Mesangial cell (primary cell): ENCODE data around the gene HACD1. TPM values are rescaled to one million over a fixed set of nuclear protein-coding genes. Genes with fewer than 3 reads are reported as not detected.

Experiments used
- total RNA-seq: library from RNA; depleted of rRNA; stranded (reverse); fragments of >200 nt; gene quantifications from 2 replicates; pipeline ENCODE4 v1.2.3, GENCODE V29; 2015

The HACD1 gene, protein sequence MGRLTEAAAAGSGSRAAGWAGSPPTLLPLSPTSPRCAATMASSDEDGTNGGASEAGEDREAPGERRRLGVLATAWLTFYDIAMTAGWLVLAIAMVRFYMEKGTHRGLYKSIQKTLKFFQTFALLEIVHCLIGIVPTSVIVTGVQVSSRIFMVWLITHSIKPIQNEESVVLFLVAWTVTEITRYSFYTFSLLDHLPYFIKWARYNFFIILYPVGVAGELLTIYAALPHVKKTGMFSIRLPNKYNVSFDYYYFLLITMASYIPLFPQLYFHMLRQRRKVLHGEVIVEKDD
- total RNA-seq = 26.9 and 36.3 TPM in 2 replicates

DNA sequence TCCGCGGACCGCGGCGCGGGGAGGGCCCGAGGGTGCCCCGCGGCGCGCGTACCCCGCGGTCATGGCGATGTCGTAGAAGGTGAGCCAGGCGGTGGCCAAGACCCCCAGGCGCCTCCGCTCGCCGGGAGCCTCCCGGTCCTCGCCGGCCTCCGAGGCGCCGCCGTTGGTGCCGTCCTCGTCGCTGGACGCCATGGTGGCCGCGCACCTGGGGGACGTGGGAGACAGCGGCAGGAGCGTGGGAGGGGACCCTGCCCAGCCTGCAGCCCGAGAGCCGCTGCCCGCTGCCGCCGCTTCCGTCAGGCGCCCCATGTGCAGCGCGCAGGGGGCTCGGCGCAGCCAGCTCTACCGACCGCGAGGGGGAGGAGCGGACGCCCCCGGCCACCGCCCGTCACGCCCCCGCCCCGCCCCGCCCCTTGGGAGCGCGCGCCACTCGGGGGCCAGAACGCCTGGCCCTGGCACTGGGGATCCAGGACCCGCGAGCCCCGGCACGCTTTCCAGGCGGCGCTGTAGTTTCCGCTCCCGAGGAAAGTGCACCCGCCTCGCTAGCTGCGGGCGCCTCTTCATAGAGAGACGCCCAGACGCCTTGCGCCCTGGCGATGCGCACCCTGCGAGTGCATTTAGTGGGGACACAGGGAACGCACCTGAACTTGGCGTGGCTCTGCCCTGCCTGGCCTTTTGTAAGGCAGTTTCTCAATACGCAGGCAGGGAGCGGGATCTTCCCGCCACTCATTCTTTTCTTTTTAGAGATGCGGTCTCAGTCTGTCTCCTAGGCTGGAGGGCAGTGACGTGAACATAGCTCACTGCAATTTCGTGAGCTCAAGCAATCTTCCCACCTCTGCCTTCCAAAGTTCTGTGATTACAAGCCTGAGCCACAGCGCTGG, at the start of gene HACD1:
HACD1 (minus strand) TSS at position 344 of the 881 bp plus-strand sequence; CDS start at position 309, 35 bp downstream.

DNA sequence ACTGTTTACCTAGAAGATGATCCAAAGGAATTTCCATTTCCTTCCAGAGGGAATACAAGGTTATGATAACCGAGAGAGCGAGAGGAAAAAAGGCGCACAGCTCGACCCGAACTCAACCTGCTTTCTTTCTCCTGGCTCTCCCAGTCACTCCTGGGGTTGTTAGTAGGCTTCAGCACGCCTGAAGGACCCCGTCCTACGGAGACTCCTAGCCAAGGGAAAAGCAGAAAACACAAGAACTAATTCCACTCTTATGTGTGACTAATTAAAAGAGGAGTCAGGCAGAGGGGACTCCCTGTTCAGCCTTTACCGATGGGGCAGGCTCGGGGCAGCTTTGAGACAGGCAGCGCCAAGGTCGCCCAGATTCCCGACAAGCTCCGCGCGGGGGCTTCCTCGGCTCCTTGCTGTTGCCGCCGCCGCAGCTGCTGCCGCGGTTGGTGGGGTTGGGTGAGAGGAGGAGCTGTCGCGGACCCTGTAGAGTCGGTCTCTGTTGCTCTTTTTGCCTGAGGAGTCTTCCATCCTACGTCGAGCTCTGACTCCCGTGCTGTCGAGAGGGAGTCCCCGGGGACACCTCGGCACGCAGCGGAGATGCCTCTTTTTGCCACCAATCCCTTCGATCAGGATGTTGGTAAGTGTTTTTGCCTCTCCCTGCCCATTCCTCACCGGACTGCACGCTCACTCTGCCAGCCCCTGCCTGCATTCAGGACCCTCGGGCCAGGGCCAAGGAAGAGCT, 26.7 kb upstream of the HACD1 start, which contains the start of gene STAM:
STAM (plus strand) TSS at position 397 of the 730 bp plus-strand sequence; CDS start at position 586, 189 bp downstream.

Other genes starting within 250 kb of the HACD1 start
- 0.49 and 1.3 TPM in 2 replicates for gene ST8SIA6, start 162.8 kb downstream of the HACD1 start, total RNA-seq
- gene STAM, start 26.8 kb upstream of the HACD1 start, total RNA-seq = 13.9 and 17.0 TPM in 2 replicates
- gene TMEM236, start 134.8 kb upstream of the HACD1 start, total RNA-seq = not detected in 2 replicates
- gene MRC1, start 192.0 kb upstream of the HACD1 start, total RNA-seq = not detected in 2 replicates